ENCODE results near the gene STAC3.

The STAC3 gene

GRCh38 chr12:57222286-57223190 is 28.4 kb downstream of the STAC3 start:
- no peak for DNase-seq (ENCODE audit: low spot score)

GRCh38 chr12:57221169-57221917 is 29.6 kb downstream of the STAC3 start:
- DNase-seq (ENCODE audit: low spot score) = no peak

- DNase-seq (ENCODE audit: low spot score) = no peak
Measured at GRCh38 chr12:57220770-57221168, 30.2 kb downstream of the STAC3 start.

- no peak for DNase-seq (ENCODE audit: low spot score)
Measured at GRCh38 chr12:57219993-57220754, 30.8 kb downstream of the STAC3 start.

GRCh38 chr12:57219205-57219992 is 31.6 kb downstream of the STAC3 start:
- DNase-seq (ENCODE audit: low spot score) = no peak

- no peak for DNase-seq (ENCODE audit: low spot score)
Measured at GRCh38 chr12:57218030-57218853, 32.7 kb downstream of the STAC3 start.

- DNase-seq (ENCODE audit: low spot score) = no peak
Measured at GRCh38 chr12:57216921-57217879, 33.8 kb downstream of the STAC3 start.

- DNase-seq (ENCODE audit: low spot score) = peak; percentile 41
Measured at GRCh38 chr12:57216014-57216911, 34.7 kb downstream of the STAC3 start, which contains the start of gene NXPH4. Gene NXPH4, plus strand, starts transcription at chr12:57216794. Its CDS starts 176 bp downstream, at chr12:57216970.

GRCh38 chr12:57215668-57216013 is 35.3 kb downstream of the STAC3 start:
- DNase-seq (ENCODE audit: low spot score) = no peak

GRCh38 chr12:57215065-57215464 is 35.9 kb downstream of the STAC3 start:
- DNase-seq (ENCODE audit: low spot score) = no peak

- DNase-seq (ENCODE audit: low spot score) = peak; percentile 67
Measured at GRCh38 chr12:57214398-57214781, 36.6 kb downstream of the STAC3 start.

GRCh38 chr12:57213763-57214397 is 37.1 kb downstream of the STAC3 start:
- DNase-seq (ENCODE audit: low spot score) = no peak

GRCh38 chr12:57213058-57213715 is 37.8 kb downstream of the STAC3 start:
- DNase-seq (ENCODE audit: low spot score) = peak; percentile 85

GRCh38 chr12:57212701-57213057 is 38.3 kb downstream of the STAC3 start:
- no peak for DNase-seq (ENCODE audit: low spot score)

- DNase-seq (ENCODE audit: low spot score) = no peak
Measured at GRCh38 chr12:57211791-57212700, 38.9 kb downstream of the STAC3 start.

GRCh38 chr12:57210926-57211692 is 39.9 kb downstream of the STAC3 start:
- DNase-seq (ENCODE audit: low spot score) = peak; percentile 43
